Left lobe of liver (tissue), 2 donors: Measurements from ENCODE around the gene MED27. TPM values are rescaled to one million over a fixed set of nuclear protein-coding genes. Genes with fewer than 3 reads are reported as not detected.
"Not testable (repeated sequence)": the region's sequence is repeated elsewhere in the genome, so short reads cannot be mapped to it uniquely, and the experiment has no call there.

Experiments used
- ATAC-seq: fragments of 200-7000 bp; cut with Tn5 transposase; one replicate; pipeline ENCODE4 v1.9.1; 2020; ENCODE audit warnings: mild to moderate bottlenecking, moderate library complexity
- DNase-seq: peaks from one replicate; pipeline ENCODE4 v3.0.0-alpha.2; 2020; ENCODE audit warnings: low spot score
- total RNA-seq: library from RNA; stranded (reverse); gene quantifications from one replicate; pipeline ENCODE4 v1.2.1, GENCODE V29; 2021
- donor health status: DM: no; HTN: no; CAD: no; lungs with moderate emphysema.
- donor health status: DM: no; HTN: yes; CAD: no.

MED27 gene
- total RNA-seq, 1 donor from 2014 or later = 4.8 TPM

DNA sequence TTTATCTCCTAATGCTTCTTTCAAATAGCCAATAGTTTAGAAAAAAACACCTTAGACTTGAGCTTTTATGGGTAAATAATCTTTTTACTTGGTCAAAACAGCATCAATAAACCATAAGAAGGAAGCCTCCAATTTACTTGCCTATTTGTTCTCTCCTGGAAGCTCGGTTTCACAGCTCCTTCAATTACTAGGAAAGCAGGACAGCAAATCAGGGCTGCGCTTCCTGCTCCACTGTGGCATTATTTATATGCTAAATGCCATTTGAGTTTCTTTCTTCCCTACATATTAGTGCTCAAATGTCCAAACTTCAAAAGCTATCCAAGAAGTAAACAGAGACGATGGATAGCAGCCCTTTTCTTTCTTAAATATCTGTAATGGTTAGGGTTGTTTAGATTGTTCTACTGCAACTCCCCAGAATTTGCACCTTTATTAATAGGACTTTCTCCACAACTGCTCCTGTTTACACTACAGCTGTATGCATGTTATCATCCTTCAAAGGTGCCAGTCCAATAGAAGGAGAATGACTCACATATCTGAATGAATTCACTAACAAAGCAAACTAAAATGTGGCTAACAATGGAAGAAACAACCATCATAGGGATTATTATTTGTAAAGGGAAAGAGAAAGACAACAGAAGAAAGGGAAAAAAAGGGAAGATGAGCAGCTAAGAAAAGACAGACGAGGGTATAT lies 58.7 kb downstream of the MED27 start:
- DNase-seq (no peak), ATAC-seq (no peak)

DNA sequence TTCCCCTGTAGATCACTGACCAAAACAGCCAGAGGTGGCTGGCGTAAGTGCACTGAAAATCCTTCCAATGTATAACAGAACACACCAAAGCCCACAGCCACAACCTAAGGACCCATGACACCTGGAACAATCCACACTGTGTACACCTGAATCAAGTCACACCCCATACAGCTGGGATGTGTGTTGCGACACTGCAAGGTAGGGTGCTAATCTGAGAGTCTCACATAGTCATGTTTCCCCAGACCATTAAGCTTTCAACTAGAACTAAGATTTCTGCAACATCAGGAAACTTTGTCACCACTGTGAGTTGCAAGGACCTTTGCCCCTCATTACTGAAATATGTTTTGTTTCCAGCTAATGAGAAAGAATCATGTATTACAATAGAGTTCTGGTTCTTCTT lies 59.4 kb downstream of the MED27 start:
- DNase-seq (no peak), ATAC-seq (peak; percentile 53)

DNA sequence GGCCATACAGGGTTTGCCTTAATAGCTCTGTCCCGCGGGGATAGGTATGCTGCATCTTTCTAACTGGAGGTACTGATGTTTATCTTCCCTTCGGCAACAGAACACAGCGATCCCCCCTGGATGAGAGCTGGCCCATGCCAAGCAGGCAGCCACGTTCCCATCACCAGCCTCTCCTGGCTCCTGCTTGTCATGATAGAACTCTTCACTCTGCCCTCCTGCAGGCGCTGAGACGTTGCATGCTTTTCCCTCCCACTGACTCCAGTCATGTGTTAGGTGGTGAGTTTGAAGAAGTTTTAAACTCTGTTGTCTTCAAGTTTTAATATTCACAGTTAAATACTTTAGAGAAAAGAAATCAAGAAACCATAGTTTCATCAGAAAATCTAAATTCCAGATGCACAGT lies 60.0 kb downstream of the MED27 start:
- ATAC-seq (no peak), DNase-seq (no peak)

DNA sequence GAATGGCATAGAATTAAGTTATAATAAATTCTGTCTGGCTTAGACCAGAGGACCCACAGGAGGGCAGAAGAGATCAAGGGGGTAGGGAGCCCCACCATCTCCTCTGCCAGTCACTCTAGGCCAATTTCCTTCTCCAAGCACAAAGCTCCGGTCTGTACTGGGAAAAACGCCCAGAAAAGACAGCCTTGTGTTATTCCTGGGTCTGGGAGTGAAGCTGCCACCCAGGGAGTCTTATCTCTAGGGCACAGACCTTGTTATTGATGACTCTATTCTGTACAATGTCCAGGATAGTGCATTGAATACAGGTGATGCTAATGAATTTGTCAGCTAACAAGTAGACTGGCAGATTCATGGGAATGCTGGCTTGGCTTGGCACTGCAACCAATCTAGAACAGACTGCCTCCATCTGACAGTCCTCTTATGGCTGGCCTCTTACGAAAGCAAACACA lies 60.7 kb downstream of the MED27 start:
- ATAC-seq (peak; percentile 13), DNase-seq (no peak)

DNA sequence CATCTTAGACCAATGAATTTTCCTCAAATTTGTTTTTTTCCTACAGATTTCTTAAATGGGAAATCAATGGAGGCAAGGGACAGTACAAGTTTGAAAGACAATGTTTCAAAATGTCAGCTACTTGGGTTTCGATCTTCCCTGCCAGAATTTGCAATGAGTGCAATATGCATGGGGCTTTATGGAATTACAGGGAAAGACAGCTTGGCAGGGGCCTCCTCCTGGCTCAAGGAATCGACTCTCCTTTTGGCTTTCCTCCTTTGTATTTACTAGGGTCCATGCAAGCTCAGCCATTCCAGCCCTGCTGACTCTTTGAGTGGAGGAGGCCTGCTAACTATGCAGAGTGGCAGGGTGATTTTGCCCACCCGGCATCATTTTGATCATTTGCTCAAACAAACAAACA lies 63.2 kb downstream of the MED27 start:
- ATAC-seq (no peak), DNase-seq (no peak)

DNA sequence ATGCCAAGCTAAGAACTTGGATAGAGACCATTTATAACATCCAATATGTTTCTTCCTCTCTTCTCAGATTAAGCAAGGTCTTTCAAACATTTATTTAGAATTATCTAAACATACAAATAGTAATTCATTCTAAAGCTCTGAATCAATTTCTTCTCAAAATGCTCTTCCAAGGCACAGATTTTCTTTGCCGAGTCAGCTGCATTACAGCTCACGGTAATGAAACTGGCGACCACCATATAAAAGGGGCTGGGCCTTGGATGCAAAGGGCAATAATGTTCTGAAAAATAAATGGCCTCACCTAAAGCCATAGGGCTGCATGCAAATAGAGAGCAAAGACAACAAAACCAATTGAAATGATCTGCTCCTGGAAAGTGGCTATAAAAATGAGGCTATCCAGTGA lies 63.8 kb downstream of the MED27 start:
- ATAC-seq (no peak), DNase-seq (no peak)

DNA sequence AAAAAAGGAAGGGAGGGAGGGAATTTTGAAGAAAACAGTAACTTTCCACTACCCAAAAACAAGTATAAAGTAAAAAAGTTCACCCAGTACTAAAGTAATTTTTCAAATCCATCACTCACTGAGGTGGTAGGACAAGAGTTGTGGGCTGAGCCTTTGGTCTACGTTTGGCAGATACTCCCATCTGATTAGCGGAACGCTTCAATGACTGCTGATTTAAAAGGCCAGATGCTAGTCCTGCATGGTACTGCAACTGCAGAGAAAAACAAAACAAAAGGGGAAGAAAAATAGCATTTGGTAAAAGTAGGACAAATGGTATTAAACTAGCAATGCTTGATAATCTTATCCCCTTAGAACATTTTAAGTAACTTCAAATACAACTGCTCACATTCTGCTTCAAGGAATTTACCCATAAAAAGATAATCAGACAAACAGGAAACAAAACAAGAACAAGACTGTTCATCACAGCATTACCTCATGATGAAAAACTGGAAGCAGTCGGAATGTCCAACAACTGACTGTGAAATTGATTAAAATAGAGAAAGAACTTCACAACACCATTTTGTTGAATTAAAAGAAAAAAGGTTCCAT lies 65.4 kb downstream of the MED27 start:
- ATAC-seq (no peak), DNase-seq (no peak)

DNA sequence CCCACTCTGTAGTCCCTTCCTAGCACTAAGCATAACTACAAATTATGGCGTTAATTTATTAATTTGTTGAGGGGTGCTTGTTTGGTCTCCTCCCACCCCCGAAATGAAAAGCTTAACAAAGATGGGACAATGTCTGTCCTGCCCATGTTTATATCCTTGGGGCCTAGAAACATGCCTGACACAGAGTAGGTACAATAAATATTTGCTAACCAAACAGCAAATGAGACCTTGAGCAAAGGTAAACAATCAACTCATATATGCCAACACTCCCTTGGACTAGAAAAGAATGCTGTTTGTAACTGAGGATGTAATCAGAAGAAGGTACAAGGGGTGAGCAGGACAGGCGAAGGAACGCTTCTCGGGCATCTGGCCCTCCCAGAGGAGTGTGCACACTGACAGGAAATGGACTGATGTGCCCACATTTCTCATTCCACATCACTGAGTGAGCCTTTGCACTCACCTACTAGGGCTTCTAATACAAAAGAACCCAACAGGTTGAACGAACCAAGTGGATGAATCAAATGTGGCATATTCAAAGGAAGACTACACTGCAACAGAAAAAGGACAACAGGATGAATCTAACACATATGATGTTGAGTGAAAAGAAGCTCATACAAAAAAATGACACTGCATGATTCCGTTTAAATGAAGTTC lies 66.8 kb downstream of the MED27 start:
- peak; percentile 74 for ATAC-seq
- no peak for DNase-seq

DNA sequence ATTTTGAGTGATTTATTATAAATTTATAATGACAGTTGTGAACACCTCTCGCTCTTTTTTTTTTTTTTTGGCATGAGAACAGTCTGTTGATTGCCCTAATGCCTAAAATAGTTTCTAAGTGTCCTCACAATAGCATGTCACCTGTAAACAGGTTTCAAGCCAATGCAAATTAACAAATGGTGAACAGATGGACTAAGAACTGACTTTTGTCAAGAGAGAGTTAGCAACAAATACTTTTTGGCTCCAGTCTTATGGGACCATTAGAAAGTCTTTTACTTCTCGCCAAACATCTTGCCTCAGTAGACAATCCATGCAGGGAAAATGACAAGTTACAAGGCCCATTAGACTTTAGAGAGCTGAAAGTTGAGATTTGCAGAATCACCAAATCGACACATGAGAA lies 67.8 kb downstream of the MED27 start:
- ATAC-seq (no peak), DNase-seq (no peak)

DNA sequence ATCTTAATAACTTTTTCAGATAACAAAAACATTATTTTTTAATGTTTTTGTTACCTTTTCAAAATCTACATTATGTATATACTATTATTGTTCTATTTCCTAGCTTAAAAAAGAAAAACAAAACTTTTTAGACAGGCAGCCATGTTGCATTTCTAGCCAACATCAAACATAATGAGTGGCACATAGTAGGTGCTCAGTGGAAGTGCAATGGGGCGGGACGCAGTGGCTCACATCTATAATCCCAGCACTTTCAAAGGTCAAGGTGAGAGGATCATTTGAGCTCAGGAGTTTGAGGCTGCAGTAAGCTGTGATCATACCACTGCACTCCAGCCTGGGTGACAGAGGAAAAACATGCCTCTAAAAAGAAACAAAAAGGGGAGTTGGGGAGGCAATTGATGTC lies 68.4 kb downstream of the MED27 start:
- ATAC-seq = no peak
- DNase-seq = no peak

DNA sequence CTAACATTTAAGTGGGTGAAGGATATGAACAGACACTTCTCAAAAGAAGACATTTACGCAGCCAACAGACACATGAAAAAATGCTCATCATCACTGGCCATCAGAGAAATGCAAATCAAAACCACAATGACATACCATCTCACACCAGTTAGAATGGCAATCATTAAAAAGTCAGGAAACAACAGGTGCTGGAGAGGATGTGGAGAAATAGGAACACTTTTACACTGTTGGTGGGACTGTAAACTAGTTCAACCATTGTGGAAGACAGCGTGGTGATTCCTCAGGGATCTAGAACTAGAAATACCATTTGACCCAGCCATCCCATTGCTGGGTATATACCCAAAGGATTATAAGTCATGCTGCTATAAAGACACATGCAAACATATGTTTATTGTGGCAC lies 69.5 kb downstream of the MED27 start:
- not testable (repeated sequence) for DNase-seq, ATAC-seq

DNA sequence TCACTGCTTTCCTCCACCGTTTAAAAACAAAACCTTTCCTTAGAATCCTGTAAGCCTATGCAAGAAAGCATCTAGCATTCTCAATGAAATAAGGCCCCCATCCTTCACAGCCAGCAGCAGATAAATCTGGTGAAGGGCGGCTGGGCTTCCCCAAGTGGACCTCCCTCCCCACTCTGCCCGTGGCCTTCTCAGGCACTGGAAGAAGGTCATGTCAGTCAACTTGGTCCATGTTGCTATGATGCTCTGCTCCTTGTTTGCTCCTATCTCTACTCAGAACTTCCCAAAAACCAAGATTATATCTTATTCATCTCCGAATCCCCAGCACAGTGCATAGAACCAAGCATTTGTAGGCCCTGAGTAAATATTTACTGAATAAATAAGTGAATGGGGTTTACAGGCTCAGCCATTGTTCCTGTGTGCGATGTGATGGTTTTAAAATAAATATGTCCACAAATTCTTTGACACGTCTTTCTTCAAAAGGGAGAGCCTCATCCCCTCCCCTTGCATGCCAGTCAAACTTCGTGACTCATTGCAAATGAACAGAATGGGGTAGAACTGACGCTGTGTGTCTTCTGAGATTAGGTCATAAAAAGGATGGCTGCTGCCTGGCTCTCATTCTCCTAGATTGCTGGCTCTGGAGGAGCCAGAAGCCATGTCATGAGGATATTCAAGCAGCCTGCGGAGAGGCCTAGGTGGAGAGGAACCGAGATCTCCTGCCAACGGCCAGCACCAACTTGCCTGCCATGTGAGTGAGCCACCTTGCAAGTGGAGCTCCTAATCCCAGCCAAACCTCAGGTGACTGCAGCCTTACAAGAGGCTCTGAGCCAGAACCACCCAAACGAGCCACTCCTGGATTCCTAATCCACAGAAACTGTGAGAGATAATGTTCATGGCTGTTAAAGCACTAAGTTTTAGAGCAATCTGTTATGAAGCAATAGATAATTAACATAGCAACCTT lies 70.5 kb downstream of the MED27 start:
- ATAC-seq = no peak
- no peak for DNase-seq

DNA sequence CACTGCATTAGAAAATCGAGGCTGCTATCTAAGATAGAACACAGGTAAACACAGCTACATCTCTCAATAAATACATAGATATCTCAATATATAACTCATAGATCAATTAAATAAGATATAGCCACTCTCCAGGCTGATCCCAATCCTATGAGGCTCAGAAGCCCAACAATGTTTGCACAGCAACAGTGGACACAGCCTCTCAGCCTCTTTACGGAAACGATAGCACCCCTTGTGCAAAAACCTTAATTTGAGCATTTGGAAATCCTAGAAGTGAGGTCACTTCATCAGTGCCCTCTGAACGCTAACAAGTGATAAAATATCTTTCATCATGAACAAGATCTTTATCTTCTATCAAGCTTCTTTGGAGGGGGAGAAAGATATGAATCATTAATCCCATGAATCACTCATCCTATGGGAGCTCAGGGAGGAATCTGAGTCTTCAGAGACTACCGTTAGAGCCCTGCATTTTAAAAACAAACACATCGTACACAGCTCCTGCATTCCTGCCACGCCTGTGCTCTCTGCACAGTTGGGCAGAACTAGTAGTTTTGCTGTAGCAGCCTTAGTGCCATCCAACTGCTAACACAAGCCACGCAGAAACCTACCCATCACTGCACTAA lies 71.4 kb downstream of the MED27 start:
- no peak for DNase-seq
- no peak for ATAC-seq

DNA sequence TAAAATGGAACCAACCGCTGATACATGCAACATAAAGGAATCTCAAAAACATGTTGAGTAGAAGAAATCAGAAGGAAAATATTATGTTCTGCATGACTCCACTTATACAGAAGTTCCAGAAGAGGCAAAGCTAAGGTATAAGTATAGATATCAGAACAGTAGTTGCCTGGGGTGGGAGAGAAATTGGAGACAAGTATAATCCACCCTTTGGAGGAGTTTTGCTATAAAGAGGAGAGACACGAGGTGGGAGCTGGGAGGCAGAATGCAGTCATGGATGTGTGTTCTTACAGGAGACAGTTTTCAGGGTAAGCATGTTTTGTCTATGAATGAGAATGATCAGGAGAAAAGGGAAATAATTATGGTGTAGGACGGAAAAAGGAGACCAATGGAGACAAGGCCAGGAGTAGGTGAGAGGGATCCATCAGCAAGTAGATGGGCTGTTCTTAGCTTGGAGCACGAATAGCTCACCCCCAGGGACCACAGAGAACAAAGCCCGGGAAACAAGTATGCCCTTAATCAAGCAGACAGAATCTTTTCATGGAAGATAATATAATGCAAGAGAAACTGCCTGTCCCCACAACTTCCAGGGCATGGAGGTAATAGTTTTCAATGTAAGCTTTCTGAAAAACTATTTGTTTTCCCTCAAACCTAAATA lies 72.2 kb downstream of the MED27 start:
- DNase-seq = no peak
- no peak for ATAC-seq

DNA sequence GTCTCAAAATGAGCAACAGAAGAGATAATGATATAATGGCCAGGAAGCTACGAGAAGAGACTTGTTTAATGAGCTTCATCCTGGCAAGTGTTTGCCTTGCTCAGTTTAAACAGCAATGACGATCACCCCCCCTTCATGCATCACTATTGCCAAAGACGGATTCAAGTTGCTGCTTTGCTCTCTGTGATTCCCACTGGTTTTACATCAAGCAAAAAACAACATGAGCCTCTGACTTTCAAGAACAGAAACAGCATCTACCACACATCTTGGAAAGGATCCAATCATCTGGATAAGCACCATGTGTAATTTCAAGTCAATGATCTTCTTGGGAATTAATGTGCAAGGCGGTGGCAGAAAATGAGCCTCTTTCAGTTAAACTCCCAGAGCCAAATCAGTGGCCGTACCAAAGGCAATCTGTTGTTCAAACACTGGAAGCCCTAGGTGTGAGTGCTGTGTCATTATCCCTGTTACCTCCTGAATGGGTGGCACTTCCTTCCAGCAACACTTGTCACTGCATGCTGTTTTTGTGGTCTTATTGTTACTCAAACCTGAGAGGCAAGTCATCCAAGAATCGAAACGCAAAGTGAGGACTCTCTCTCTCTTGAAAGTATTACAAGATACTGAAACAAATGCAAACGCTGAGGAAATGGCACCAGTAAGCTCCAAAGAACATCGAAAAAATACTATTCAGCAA lies 72.8 kb downstream of the MED27 start:
- ATAC-seq (no peak), DNase-seq (no peak)

DNA sequence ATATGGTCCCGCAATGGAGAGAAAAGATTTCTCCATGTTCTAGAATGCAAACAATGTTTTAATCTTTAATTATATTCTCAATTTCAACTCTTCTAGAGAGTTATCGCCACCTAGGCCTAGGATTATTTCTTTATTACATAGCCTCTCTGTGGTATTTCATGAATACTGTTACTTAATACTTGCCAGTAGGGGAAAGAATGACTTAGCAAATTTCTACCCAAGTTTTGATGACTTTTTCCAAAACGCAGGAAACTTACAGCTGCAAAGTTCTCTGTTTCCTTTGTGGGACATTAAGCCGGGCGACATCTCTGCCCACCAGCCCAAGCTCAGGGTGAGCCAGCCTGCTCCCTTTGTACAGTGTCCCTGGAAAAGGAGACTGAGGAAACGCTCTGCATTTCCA lies 73.8 kb downstream of the MED27 start:
- ATAC-seq = no peak
- DNase-seq = no peak

DNA sequence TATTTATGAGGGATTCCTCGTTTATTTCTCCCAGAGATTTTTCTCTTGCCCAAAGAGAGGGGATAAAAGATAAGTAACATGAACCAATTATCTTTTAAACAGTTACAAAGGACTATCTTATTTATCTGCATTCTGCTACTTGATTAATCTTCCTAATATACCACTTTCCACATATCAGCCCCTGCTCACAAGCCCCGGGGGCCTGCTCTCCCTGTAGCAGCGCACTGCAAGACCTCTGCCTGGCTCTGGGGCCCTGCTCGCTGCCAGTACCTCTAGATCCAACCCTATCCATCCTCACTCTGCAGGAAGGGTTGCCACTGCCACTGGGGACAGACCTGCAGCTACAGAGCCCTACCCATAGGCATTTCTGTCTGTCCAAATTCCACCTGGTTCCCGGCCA lies 75.3 kb downstream of the MED27 start:
- no peak for ATAC-seq

DNA sequence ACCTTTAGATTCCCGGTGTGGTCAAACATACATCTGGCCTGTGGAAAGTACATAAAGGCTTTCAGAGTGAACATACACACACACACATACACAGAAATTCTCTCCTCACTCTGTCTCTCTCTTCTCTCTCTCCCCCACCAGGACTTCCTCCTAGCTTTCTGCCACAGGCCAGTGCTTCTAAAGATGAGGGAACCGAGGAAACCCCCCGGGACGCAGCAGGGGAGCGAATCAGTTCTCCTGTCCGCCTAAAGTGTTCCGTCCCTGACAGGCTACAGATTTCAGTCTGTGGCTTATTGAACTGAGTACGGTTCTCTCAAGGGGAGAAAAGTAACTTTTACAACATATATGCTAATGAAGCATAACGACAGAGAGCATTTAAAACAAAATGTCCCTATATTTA lies 75.8 kb downstream of the MED27 start:
- DNase-seq (no peak), ATAC-seq (no peak)

More for the DNA sequence above, 75.3 kb downstream of the MED27 start:
- no peak for DNase-seq

DNA sequence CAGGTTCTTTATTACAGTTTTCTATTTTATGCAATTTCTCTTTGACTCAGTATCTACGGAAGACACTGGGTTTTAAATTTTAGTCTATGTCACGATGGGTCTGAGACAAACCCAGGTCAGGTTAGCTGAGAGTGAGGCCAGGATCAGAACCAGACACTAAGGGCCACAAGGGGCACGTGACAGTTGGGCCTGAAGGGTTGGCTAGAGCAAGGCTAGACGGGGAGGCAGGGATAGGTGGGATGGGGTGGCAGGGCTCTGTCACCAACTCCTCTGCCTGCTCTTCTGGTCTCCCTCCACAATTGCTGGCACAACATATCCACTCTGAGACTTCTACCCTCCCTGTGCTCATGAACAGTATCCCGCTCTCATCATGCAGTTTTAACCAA lies 76.4 kb downstream of the MED27 start:
- ATAC-seq (no peak), DNase-seq (no peak)
